A673 (cell line): Measurements from ENCODE around the gene ZNF100. TPM values are rescaled to one million over a fixed set of nuclear protein-coding genes. Genes with fewer than 3 reads are reported as not detected.
"Not testable (repeated sequence)": the region's sequence is repeated elsewhere in the genome, so short reads cannot be mapped to it uniquely, and the experiment has no call there.

Source experiments
- BruUV-seq: library from RNA; stranded (reverse); fragments of 400-500 nt; replicated peaks from 2 replicates; lab custom pipeline; 2021; lab: Mats Ljungman, UMichigan
- CTCF ChIA-PET: fragments of 300-600 bp; sonication (Branson Sonifier 250); formaldehyde crosslinking; loops from one replicate; lab custom pipeline; 2022; ENCODE audit warnings: antibody characterized with exemption; lab: Charles Lee
- POLR2A ChIA-PET: fragments of 300-600 bp; sonication (Branson Sonifier 250); formaldehyde crosslinking; loops from one replicate; lab custom pipeline; 2022; ENCODE audit warnings: antibody characterized with exemption; ENCODE audit not compliant: low non-redundant PET; lab: Charles Lee
- DNase-seq: peaks from one replicate; pipeline ENCODE4 v3.0.0-alpha.2; 2015; ENCODE audit warnings: low spot score
- H3K27ac ChIP-seq: fragments of 200-600 bp; sonication (generic); 2 replicates; pipeline ENCODE4 v1.5.1; 2016; ENCODE audit warnings: mixed run types, low read depth, mild to moderate bottlenecking, mixed read lengths, antibody characterized with exemption, low read length; ENCODE audit not compliant: poor library complexity, severe bottlenecking
- H3K27me3 ChIP-seq: fragments of 200-600 bp; sonication (generic); replicated peaks from 2 replicates; pipeline ENCODE4 v1.6.1; 2017; ENCODE audit warnings: mixed run types, low read depth, mild to moderate bottlenecking, mixed read lengths, antibody characterized with exemption, low read length; ENCODE audit not compliant: insufficient read depth, poor library complexity
- H3K36me3 ChIP-seq: fragments of 200-600 bp; sonication (generic); 2 replicates; pipeline ENCODE4 v1.6.1; 2016; ENCODE audit warnings: mixed run types, mild to moderate bottlenecking, mixed read lengths, antibody characterized with exemption, low read length; ENCODE audit not compliant: insufficient read depth, poor library complexity, severe bottlenecking
- H3K4me1 ChIP-seq: fragments of 200-600 bp; sonication (generic); 2 replicates; pipeline ENCODE4 v1.6.1; 2017; ENCODE audit warnings: mixed run types, mild to moderate bottlenecking, mixed read lengths, antibody characterized with exemption, low read length; ENCODE audit not compliant: insufficient read depth, poor library complexity, severe bottlenecking
- H3K4me3 ChIP-seq: fragments of 200-600 bp; sonication (generic); 2 replicates; pipeline ENCODE4 v1.5.1; 2016; ENCODE audit warnings: low read depth, mixed run types, mild to moderate bottlenecking, mixed read lengths, low read length; ENCODE audit not compliant: poor library complexity, severe bottlenecking
- H3K9me3 ChIP-seq: fragments of 200-600 bp; sonication (generic); 2 replicates; pipeline ENCODE4 v1.6.1; 2016; ENCODE audit warnings: mixed run types, low read depth, mild to moderate bottlenecking, mixed read lengths, antibody characterized with exemption, low read length; ENCODE audit not compliant: poor library complexity, severe bottlenecking
- EZH2 ChIP-seq: fragments of 200-600 bp; sonication (generic); IDR thresholded peaks from 2 replicates; pipeline ENCODE4 v1.6.1; 2017; ENCODE audit warnings: borderline replicate concordance, low read depth, mild to moderate bottlenecking, mixed read lengths, antibody characterized with exemption, low read length; ENCODE audit not compliant: poor library complexity, severe bottlenecking
- intact Hi-C: fragments of 100-400 bp; cut with micrococcal nuclease; formaldehyde crosslinking; loops from one replicate; pipeline ENCODE4 v1.10.0; 2022; ENCODE audit not compliant: unreplicated experiment
- total RNA-seq: library from RNA; stranded (reverse); gene quantifications from 2 replicates; pipeline ENCODE4 v1.2.3, GENCODE V29; 2021
- TF ChIP-seq, protein P1 (sequence below): fragments of 300-800, 200-600 bp; sonication (generic); conservative IDR thresholded peaks from 2 replicates; pipeline ENCODE4 v1.5.1; 2017; ENCODE audit warnings: low read depth, mild to moderate bottlenecking, antibody characterized with exemption, low read length, moderate library complexity, mixed read lengths

Gene ZNF100
- total RNA-seq, 1 experiment from 2014 or later, result 19.2 TPM

- no peaks in the 10 kb centered on the region for H3K36me3 ChIP-seq
- H3K27me3 ChIP-seq, result no peaks in the 10 kb centered on the region
- H3K4me3 ChIP-seq, result no peak overlapping the region
- ChIA-PET CTCF (no interaction called here), POLR2A (no interaction called here)
- peaks cover 23% of the 10 kb centered on the region for H3K9me3 ChIP-seq
- no peak for DNase-seq
- intact Hi-C loops, result no loop called here
- no TSS peak for BruUV-seq
- H3K4me1 ChIP-seq, result no peaks in the 10 kb centered on the region
- H3K27ac ChIP-seq, result no peak overlapping the region
- no peak for TF ChIP-seq EZH2
- TF ChIP-seq, protein P1, sequence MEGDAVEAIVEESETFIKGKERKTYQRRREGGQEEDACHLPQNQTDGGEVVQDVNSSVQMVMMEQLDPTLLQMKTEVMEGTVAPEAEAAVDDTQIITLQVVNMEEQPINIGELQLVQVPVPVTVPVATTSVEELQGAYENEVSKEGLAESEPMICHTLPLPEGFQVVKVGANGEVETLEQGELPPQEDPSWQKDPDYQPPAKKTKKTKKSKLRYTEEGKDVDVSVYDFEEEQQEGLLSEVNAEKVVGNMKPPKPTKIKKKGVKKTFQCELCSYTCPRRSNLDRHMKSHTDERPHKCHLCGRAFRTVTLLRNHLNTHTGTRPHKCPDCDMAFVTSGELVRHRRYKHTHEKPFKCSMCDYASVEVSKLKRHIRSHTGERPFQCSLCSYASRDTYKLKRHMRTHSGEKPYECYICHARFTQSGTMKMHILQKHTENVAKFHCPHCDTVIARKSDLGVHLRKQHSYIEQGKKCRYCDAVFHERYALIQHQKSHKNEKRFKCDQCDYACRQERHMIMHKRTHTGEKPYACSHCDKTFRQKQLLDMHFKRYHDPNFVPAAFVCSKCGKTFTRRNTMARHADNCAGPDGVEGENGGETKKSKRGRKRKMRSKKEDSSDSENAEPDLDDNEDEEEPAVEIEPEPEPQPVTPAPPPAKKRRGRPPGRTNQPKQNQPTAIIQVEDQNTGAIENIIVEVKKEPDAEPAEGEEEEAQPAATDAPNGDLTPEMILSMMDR, result no peak
Observed at GRCh38 chr19:21680026-21680425, 87.4 kb downstream of the ZNF100 start.

DNA sequence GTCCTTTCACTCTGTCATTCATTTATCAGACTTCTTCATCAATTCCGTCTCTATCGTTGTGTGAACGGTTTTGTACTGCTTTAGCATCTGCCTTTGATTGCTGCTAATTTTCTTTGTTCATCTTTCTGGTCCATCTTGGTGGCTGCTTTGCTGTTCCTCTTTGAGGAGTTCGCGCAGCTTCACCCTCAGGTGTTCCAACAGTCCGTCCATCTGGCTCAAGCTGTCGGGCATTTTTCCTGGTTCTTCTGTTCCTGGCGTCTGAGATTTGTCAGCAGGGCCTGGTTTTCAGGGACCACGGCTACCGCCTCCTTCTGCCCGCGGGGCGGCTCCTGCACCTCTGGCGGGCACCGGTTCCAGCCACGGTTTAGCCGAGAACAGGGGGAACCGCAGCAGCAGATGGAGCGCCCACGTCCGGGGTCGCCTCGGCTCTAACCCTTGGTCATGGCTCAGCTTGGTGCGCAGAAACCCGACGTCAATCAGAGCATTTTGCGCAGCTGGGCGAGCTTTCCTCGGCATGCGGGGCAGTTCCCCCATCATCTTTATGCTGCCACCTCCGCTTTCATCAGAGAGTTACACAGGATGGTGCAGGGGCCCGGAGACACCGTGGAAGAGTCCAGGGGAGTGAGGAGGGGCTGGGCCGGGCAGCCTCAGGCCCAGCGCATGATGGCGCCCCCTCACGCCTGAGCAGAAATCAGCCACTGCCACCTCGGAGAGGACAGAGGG, 89.5 kb downstream of the ZNF100 start:
- intact Hi-C loops, result no loop called here
- Histone ChIP-seq H3K27me3 (no peaks in the 10 kb centered on the region), H3K4me1 (no peaks in the 10 kb centered on the region), H3K27ac (no peak overlapping the region), H3K4me3 (no peak overlapping the region), H3K9me3 (peaks cover 23% of the 10 kb centered on the region), H3K36me3 (no peaks in the 10 kb centered on the region)
- no TSS peak for BruUV-seq
- ChIA-PET POLR2A (no interaction called here), CTCF (no interaction called here)
- TF ChIP-seq, protein P1, result no peak
- TF ChIP-seq EZH2, result no peak
- DNase-seq, result no peak

DNA sequence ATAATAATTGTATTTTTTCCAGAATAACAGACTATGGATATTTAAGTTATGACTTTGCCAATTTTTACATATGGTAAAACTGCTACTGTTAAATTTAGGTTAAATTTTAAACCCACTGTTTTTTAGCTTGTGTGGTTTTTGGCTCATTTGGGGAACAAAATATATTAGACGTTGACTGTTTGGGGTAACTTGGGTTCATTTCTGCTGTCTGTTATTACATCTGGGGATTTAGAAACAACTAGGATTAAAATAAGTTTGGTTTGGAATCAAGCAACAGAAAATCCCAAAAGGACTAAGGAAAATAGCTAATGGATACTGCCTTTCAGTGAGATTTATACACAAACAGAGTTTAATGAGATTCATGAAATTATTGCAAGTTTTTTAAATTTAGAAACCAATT, 92.9 kb downstream of the ZNF100 start:
- ChIA-PET POLR2A (no interaction called here), CTCF (no interaction called here)
- H3K4me1 ChIP-seq, result no peaks in the 10 kb centered on the region
- TF ChIP-seq, protein P1, result no peak
- TF ChIP-seq EZH2, result no peak
- no peak overlapping the region for H3K27ac ChIP-seq
- no peak overlapping the region for H3K4me3 ChIP-seq
- no TSS peak for BruUV-seq
- DNase-seq, result no peak
- intact Hi-C loops, result no loop called here
- no peaks in the 10 kb centered on the region for H3K27me3 ChIP-seq
- no peaks in the 10 kb centered on the region for H3K36me3 ChIP-seq
- peaks cover 11% of the 10 kb centered on the region for H3K9me3 ChIP-seq

GRCh38 chr19:21673479-21673878, 93.9 kb downstream of the ZNF100 start:
- POLR2A ChIA-PET, H3K9me3 ChIP-seq, BruUV-seq, intact Hi-C loops, DNase-seq, H3K27ac ChIP-seq, H3K4me3 ChIP-seq, H3K27me3 ChIP-seq, H3K4me1 ChIP-seq, CTCF ChIA-PET, H3K36me3 ChIP-seq: not testable (repeated sequence)
